GM18507 (cell line): ENCODE data around the gene ODC1.

Experiments
- DNase-seq: peaks from one replicate; pipeline ENCODE4 v3.0.0; 2011; ENCODE audit warnings: low read depth; ENCODE audit not compliant: insufficient read length; ENCODE audit errors: extremely low spot score
- FAIRE-seq: peaks from 2 replicates; lab custom pipeline; 2011; peaks lifted over from hg19 to GRCh38; lab: Jason Lieb, UNC

Gene ODC1

GRCh38 chr2:10480359-10480949 lies 32.3 kb upstream of the ODC1 start:
- DNase-seq = no peak
- no peak for FAIRE-seq

GRCh38 chr2:10478916-10479315 lies 30.8 kb upstream of the ODC1 start:
- FAIRE-seq = no peak
- no peak for DNase-seq

- DNase-seq = no peak
- no peak for FAIRE-seq
Observed at GRCh38 chr2:10478298-10478625, 30.1 kb upstream of the ODC1 start.

GRCh38 chr2:10477443-10478297 lies 29.5 kb upstream of the ODC1 start:
- FAIRE-seq = no peak

GRCh38 chr2:10476723-10477442 lies 28.8 kb upstream of the ODC1 start:
- DNase-seq (no peak), FAIRE-seq (no peak)

More at GRCh38 chr2:10477443-10478297, 29.5 kb upstream of the ODC1 start:
- DNase-seq = no peak

GRCh38 chr2:10475811-10476660 lies 27.9 kb upstream of the ODC1 start:
- FAIRE-seq (no peak), DNase-seq (no peak)

GRCh38 chr2:10475221-10475722 lies 27.1 kb upstream of the ODC1 start:
- DNase-seq (no peak), FAIRE-seq (no peak)

GRCh38 chr2:10473121-10473756 lies 25.1 kb upstream of the ODC1 start:
- FAIRE-seq (no peak), DNase-seq (no peak)

GRCh38 chr2:10471955-10472354 lies 23.8 kb upstream of the ODC1 start:
- DNase-seq = no peak
- FAIRE-seq = no peak

GRCh38 chr2:10471046-10471571 lies 23.0 kb upstream of the ODC1 start:
- no peak for DNase-seq
- FAIRE-seq = no peak

- no peak for FAIRE-seq
- DNase-seq = no peak
Observed at GRCh38 chr2:10469955-10470608, 22.0 kb upstream of the ODC1 start.

GRCh38 chr2:10469301-10469700 lies 21.2 kb upstream of the ODC1 start:
- no peak for FAIRE-seq

GRCh38 chr2:10467401-10467800 lies 19.3 kb upstream of the ODC1 start:
- FAIRE-seq (no peak), DNase-seq (no peak)

More at GRCh38 chr2:10469301-10469700, 21.2 kb upstream of the ODC1 start:
- DNase-seq = no peak

GRCh38 chr2:10466801-10467200 lies 18.7 kb upstream of the ODC1 start:
- no peak for FAIRE-seq
- DNase-seq = no peak

- FAIRE-seq = no peak
- DNase-seq = no peak
Observed at GRCh38 chr2:10465910-10466309, 17.8 kb upstream of the ODC1 start.

GRCh38 chr2:10462178-10463083 lies 14.3 kb upstream of the ODC1 start:
- FAIRE-seq (no peak), DNase-seq (no peak)

GRCh38 chr2:10460366-10460796 lies 12.3 kb upstream of the ODC1 start:
- FAIRE-seq = no peak
- no peak for DNase-seq
